HG03095 (cell line): ENCODE measurements around the gene ALLC.

ENCODE experiments used
- ATAC-seq: cut with Tn5 transposase; IDR thresholded peaks from one replicate; pipeline ENCODE4 v1.9.1; 2021; ENCODE audit warnings: moderate library complexity; ENCODE audit not compliant: unreplicated experiment

The ALLC gene

GRCh38 chr2:3674066-3674845 lies 16.3 kb downstream of the ALLC start:
- no peak for ATAC-seq

GRCh38 chr2:3675687-3676086 lies 17.7 kb downstream of the ALLC start:
- no peak for ATAC-seq

GRCh38 chr2:3677436-3677835 lies 19.4 kb downstream of the ALLC start:
- ATAC-seq = no peak

- no peak for ATAC-seq
Observed at GRCh38 chr2:3678212-3678611, 20.2 kb downstream of the ALLC start.

GRCh38 chr2:3679180-3679579 lies 21.2 kb downstream of the ALLC start:
- no peak for ATAC-seq

GRCh38 chr2:3679616-3680393 lies 21.8 kb downstream of the ALLC start:
- no peak for ATAC-seq

GRCh38 chr2:3680548-3681345 lies 22.7 kb downstream of the ALLC start:
- no peak for ATAC-seq

GRCh38 chr2:3681625-3682024 lies 23.6 kb downstream of the ALLC start:
- ATAC-seq = no peak

GRCh38 chr2:3682811-3683210 lies 24.8 kb downstream of the ALLC start:
- no peak for ATAC-seq

GRCh38 chr2:3683748-3684454 lies 25.9 kb downstream of the ALLC start:
- ATAC-seq = no peak

GRCh38 chr2:3689998-3690748 lies 32.2 kb downstream of the ALLC start:
- no peak for ATAC-seq

GRCh38 chr2:3692375-3692774 lies 34.4 kb downstream of the ALLC start:
- no peak for ATAC-seq

GRCh38 chr2:3696545-3696944 lies 38.5 kb downstream of the ALLC start:
- ATAC-seq = no peak

- no peak for ATAC-seq
Observed at GRCh38 chr2:3701071-3701470, 43.1 kb downstream of the ALLC start.

- no peak for ATAC-seq
Observed at GRCh38 chr2:3703236-3703756, 45.3 kb downstream of the ALLC start, which contains the start of gene DCDC2C. Gene DCDC2C, plus strand, starts transcription at chr2:3703575. Its CDS starts 177 bp downstream, at chr2:3703752.

GRCh38 chr2:3703757-3704355 lies 45.9 kb downstream of the ALLC start:
- ATAC-seq = no peak

GRCh38 chr2:3704692-3705091 lies 46.7 kb downstream of the ALLC start:
- no peak for ATAC-seq

GRCh38 chr2:3705782-3706181 lies 47.8 kb downstream of the ALLC start:
- ATAC-seq = no peak

GRCh38 chr2:3706892-3707291 lies 48.9 kb downstream of the ALLC start:
- no peak for ATAC-seq
